Coronary artery (tissue), 2 donors: ENCODE results near the gene SLC25A17.
"Not testable (repeated sequence)": the region's sequence is repeated elsewhere in the genome, so short reads cannot be mapped to it uniquely, and the experiment has no call there.

ENCODE experiments used
- DNase-seq: peaks from one replicate; pipeline ENCODE4 v3.0.0-alpha.2; 2017; ENCODE audit warnings: low spot score
- H3K27ac ChIP-seq, 2 donors: fragments of 200-600 bp; sonication (generic); one replicate each; pipeline ENCODE4 v1.5.1; 2016 to 2019
- H3K4me3 ChIP-seq: fragments of 200-600 bp; sonication (generic); 2 replicates; pipeline ENCODE4 v1.5.1; 2016; ENCODE audit warnings: mild to moderate bottlenecking, moderate library complexity
- TF ChIP-seq, protein P1 (sequence below): fragments of 200-600 bp; sonication (generic); IDR thresholded peaks from one replicate; pipeline ENCODE4 v1.5.1; 2019; ENCODE audit warnings: antibody characterized with exemption

SLC25A17 gene

DNA sequence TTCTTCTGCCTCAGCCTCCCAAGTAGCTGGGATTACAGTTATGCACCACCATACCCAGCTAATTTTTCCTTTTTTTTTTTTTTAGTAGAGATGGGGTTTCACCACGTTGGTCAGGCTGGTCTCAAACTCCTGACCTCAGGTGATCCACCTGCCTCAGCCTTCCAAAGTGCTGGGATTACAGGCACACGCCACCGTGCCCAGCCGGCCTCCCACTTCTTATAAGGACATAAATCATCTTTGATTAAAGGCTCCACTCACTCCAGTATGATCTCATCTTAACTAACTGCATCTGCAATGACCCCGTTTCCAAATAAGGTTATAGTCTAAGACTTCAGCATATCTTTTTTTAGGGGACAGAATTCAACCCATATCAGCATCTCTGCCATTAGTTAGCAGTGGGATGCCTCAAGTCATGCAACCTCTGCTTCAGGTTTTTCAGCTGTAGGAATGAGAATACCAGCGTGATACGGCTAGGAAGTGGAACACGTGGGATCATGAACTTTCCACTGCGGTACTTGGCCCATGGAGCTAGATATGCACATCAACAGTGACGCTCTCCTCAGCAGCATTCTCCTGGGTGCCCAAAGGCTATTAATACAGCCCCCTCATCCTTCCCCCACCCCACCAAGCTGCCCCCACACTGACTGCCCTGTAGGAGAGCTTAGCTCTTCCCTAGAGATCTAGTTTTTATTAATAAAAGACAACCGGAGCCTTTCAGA is 98.4 kb downstream of the SLC25A17 start:
- H3K27ac ChIP-seq, result no peak overlapping the region
- TF ChIP-seq, protein P1, sequence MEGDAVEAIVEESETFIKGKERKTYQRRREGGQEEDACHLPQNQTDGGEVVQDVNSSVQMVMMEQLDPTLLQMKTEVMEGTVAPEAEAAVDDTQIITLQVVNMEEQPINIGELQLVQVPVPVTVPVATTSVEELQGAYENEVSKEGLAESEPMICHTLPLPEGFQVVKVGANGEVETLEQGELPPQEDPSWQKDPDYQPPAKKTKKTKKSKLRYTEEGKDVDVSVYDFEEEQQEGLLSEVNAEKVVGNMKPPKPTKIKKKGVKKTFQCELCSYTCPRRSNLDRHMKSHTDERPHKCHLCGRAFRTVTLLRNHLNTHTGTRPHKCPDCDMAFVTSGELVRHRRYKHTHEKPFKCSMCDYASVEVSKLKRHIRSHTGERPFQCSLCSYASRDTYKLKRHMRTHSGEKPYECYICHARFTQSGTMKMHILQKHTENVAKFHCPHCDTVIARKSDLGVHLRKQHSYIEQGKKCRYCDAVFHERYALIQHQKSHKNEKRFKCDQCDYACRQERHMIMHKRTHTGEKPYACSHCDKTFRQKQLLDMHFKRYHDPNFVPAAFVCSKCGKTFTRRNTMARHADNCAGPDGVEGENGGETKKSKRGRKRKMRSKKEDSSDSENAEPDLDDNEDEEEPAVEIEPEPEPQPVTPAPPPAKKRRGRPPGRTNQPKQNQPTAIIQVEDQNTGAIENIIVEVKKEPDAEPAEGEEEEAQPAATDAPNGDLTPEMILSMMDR, result no peak

DNA sequence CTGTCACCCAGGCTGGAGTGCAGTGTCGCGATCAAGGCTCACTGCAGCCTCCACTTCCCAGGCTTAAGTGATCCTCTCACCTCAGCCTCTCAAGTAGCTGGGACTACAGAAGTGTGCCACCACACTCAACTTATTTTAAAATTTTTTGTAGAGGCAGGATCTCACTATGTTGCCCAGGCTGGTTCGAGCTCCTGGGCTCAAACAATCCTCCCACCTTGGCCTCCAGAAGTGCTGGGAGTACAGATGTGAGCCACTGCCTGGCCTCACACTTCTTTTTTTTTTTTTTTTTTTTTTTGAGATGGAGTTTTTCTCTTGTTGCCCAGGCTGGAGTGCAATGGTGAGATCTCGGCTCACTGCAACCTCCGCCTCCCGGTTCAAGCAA is 99.0 kb downstream of the SLC25A17 start:
- not testable (repeated sequence) for H3K27ac ChIP-seq, DNase-seq, H3K4me3 ChIP-seq

More for the DNA sequence above, 98.4 kb downstream of the SLC25A17 start:
- H3K4me3 ChIP-seq, result no peak overlapping the region
- no peak for DNase-seq
